ENCODE data around the gene PHKA2.

PHKA2 gene

DNA sequence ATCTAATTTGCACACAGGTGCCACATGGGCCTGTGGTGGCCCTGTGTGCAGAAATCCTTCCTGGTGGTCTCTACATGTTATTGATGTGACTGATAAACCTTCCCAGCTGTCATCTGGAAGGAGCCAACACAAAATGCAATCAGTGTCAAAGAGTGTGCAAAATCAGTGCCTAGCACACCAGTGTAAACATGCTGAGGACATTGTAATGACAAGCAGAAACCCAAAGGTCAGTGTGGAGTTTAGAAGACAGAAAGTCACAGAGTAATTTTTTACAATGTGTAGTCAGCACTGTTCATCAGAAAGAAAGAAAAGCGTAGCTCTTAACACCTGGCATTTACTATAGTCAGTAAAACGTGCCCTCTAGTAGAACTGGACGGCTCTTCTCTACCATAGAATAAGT lies 50.3 kb downstream of the PHKA2 start:
- DNase-seq (ENCODE audit: low spot score) = no peak

DNA sequence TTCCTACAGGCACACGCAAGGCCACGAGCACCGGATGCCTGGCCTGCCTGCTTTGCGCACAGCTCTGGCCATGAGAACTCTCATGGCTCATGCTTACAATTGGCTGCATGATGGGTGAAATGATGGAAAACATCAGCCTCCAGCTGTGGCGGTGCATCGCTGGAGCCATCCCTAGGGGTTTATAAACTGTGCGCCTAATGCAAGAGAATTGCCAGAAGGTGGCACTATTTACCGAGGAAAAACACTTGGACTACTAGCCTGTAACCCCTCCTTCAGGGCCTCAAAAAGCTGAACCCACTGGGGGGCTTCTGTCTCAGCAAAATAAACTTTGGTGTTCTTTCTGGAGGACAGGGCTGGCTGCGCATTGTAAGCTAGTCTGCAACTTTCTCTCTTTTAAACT lies 51.9 kb downstream of the PHKA2 start:
- no peak for DNase-seq (ENCODE audit: low spot score)

DNA sequence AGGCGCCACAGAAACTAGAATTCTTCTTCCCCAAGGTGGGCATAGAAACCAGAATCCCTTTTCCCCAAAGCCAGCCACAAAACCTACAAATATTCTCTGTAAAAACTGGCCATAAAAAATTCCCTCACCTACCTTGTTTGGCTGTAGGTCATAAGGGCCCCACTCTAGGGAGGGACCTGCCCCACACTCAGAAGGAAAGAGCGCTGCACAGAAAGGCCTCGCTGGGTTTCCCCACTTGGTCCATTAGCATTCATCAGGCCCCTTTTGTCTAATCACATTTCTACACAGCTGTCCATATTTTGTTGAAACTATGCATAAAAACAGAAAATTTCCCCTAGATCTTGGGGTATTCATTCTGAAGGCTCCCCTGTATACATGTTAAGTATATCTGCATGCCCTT lies 54.1 kb downstream of the PHKA2 start:
- no peak for DNase-seq (ENCODE audit: low spot score)

- DNase-seq (ENCODE audit: low spot score) = no peak
These were observed 56.4 kb downstream of the PHKA2 start for GRCh38 chrX:18927558-18927957.

DNA sequence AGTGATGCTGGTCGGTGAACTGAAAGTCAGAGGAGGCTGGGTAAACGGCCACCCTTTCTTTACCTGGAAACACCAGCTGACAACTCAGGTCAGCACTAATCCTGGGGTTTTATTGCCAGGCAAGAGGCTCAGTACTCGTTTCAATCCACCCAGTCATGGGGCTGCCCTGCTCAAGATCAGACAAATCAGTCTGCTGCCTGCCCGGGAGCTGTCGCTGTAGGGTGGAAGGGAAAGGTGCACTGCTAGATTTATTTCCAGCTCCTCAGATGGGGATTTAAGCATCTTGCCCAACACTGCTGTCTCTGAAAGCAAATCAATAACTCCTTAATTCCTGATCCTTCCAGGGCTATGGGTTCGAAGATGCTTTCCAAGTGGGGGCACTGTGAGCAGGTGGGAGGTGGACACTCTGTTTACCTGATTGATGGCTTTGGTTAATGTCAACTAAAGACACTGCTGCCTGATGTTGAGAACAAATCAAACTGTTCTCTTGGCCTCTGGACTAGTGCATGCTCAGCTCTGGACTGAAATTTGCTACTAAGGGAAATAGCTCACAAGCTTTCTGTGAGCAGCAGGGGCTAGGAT lies 59.3 kb downstream of the PHKA2 start:
- DNase-seq (ENCODE audit: low spot score) = no peak

DNA sequence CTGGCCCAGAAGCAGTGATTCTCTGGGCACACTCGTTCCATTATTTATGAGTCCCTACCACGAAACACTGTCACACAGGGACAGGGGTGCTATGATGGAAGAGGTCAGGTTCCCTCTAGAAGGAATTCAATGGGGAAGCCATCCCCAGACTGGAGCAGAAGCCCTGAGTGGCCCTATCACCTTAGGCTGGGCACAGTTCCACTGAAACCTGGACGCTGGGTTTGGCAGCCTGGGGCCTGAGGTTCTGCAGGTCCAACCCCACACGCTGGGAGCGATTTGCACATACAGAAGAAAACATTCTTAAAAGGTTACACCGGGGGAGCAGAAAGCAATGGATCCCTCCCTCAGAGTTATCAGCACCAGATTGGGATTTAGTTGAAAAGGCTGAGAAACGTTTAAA lies 63.3 kb downstream of the PHKA2 start:
- no peak for DNase-seq (ENCODE audit: low spot score)

DNA sequence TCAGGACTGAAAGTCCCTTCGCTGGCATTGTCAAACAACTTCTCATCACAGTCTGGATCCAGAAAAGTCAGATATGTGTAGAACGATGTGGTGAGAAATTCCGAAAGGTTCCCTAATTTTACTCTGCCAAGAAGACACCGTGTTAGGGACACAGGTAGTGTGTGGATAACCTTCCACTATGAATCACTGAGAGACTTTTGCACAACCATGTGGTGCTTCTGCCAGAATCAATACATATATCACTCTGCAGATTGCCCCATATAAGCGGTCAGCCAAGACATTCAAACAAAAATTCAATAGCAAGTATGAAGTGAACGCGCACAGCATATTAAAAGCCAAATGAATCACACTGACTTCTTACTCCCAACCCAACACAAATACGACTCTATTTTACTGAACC lies 63.8 kb downstream of the PHKA2 start:
- DNase-seq (ENCODE audit: low spot score) = no peak

- no peak for DNase-seq (ENCODE audit: low spot score)
These were observed 66.1 kb downstream of the PHKA2 start for GRCh38 chrX:18917831-18918230.

- no peak for DNase-seq (ENCODE audit: low spot score)
These were observed 77.6 kb downstream of the PHKA2 start for GRCh38 chrX:18906286-18906685.

DNA sequence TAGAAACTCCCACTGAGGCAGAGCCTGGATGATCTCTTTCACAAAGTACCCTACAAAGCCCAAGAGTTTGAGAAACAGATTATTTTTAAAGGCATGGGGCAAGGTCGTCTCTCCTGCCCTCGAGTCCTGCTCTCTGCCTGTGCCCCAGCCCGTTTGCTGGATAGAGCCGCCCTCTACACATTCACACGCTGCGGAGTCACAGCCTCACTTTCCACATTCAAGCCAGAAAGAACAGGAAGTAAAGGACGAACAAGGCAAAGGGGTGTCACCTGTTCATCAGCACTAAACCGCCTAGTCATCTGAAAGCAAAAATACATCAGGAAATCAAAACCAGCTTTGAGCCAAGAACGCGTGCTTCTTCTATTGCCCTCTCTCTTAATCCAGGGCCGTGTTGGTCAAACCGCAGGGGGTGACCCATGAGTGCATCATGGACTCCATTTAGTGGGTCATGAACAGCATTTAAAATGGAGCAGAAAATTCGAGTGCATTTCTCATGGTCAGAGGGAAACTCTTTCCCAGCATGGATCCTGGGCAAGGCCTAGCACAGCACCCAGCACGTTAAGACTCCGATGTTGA lies 83.4 kb downstream of the PHKA2 start:
- no peak for DNase-seq (ENCODE audit: low spot score)

GRCh38 chrX:18899796-18900380 lies 84.0 kb downstream of the PHKA2 start:
- DNase-seq (ENCODE audit: low spot score) = no peak

DNA sequence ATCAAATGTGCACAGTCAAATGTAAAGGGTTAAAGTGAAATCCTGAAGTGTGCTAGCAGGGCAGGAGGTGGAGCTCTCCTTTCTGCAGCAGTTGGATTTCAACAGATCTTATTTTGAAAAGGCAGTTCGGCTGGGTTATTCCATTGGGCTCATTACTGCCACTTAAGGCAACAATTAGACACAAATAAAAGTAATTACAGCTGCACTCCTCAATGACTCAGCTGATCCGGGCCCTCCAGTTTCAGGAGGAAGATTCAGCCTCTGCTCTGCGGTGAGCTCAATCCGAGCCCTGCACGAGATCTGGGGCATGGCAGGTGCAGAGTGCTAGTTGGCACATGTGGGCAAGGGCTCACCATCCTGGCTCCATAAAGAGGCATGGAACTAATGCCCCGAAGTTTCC lies 85.4 kb downstream of the PHKA2 start:
- no peak for DNase-seq (ENCODE audit: low spot score)

DNA sequence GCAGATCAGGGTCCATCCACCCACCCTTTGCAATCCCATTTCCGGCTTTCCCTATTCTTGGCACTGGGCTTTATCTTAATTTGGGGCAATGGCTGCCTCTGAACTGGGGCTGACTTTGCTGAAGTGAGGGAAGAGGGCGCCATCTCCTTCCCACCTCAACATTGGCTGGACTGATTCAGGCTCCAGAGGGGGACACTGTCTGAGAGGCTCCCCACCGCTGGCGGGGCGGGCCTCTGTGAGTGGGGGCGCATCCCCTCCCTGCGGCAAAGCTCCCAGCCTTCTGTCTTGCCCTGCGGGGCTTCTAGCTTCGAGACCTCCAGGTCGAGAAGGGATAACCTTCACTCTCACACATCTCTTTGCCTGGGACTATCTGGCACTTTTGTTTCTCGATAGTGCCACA lies 85.8 kb downstream of the PHKA2 start:
- DNase-seq (ENCODE audit: low spot score) = no peak

DNA sequence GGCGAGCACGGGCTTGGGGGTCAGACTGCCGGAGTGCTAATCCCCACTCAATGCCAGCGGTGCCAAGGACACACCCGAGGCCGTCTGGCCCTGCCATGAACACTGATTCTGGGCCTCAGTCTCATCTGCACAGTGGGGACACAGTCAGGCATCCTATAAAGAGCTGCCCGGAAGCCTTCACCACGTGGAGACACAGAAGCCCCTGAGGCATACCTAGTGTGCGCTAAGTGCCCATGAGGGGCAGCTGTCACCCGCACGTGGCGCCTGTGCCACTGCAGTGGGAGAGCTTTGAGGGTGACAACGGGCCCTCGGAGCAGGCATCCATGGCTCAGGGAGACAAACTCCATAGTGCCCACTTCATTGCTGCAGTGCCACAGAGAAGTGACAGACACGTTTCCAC lies 86.3 kb downstream of the PHKA2 start:
- no peak for DNase-seq (ENCODE audit: low spot score)

- DNase-seq (ENCODE audit: low spot score) = no peak
These were observed 87.0 kb downstream of the PHKA2 start for GRCh38 chrX:18896680-18897544.

DNA sequence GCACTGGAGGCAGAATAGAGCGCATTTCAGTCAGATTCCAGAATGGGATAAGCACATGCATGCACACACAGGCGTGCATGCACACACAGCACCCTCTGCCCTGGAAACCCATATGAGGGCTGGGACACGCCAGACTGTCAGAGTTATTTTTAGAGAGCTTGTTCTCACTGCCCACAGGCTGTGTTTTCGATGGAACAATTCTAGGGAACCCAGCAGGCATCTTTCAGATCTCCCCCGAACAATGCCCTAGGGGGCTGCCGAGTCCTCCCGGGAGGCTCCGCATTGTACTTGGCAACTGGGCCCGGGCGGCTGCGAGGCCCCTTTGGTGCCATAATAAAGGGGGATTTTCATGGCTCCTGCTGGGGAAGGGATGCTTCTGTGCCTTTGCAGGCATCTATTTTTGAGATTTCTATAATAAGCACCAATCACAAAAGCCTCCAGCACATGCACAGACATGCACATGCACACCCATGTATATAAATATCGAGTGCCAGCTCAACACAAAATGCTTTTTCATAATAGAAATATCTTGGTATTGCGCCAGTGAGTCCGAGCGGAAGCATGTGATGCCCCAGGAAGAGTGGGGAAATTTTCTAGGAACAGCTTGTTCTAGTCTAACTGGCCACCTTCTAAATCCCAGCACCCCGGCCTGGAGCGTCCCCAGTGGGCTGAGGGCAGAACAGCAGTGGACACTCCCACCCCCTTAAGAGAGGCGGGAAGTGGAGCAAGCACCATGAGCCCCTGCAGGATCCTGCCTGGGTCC lies 88.5 kb downstream of the PHKA2 start:
- DNase-seq (ENCODE audit: low spot score) = no peak

GRCh38 chrX:18894156-18894555 lies 89.8 kb downstream of the PHKA2 start:
- DNase-seq (ENCODE audit: low spot score) = no peak

DNA sequence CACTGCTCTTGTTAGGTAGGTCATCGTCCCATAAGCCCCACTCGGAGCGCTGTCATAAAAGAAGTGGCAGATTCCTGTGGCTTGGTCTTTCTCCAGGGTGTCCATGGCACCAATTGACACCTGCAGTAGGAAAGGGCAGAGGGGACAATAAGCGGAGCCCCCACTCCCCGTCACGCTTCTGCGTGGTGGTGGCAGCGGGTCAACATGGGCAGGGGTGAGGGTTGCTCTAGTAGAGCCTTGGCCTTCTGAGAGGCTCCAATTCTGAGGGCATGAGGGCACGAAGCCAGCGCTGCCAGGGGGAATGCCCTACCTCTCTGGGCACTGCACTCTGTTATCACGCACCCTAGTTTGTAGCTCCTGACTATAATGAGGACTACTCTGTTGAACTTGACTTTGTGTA lies 90.4 kb downstream of the PHKA2 start:
- DNase-seq (ENCODE audit: low spot score) = no peak

- DNase-seq (ENCODE audit: low spot score) = no peak
These were observed 91.0 kb downstream of the PHKA2 start for GRCh38 chrX:18892899-18893298.

- DNase-seq (ENCODE audit: low spot score) = no peak
These were observed 92.4 kb downstream of the PHKA2 start for GRCh38 chrX:18891548-18891945.

- no peak for DNase-seq (ENCODE audit: low spot score)
These were observed 93.0 kb downstream of the PHKA2 start for GRCh38 chrX:18890724-18891547.

GRCh38 chrX:18890049-18890381 lies 93.9 kb downstream of the PHKA2 start:
- DNase-seq (ENCODE audit: low spot score) = no peak

All from germinal center (tissue), 1 donor.